GM12878 (cell line): Measurements from ENCODE around the gene ASB6.

Experiments
- ATF3 ChIP-seq: IDR thresholded peaks from 2 replicates; pipeline ENCODE4 v1.6.1; 2011; ENCODE audit warnings: low read depth, mild to moderate bottlenecking, low read length, moderate library complexity, borderline replicate concordance; ENCODE audit errors: extremely low read depth
- BCL11A ChIP-seq: IDR thresholded peaks from 2 replicates; pipeline ENCODE4 v1.6.1; 2011; ENCODE audit warnings: low read depth, low read length
- ETV6 ChIP-seq, 2 experiments: fragments of 450-650 bp in 1 of 2; IDR thresholded peaks in 1 of 2; conservative IDR thresholded peaks in 1 of 2; 2 replicates each; pipeline ENCODE4 v1.6.1; 2014; ENCODE audit warnings: antibody characterized with exemption in 1 of 2, borderline replicate concordance in 1 of 2, low read depth in 1 of 2, mild to moderate bottlenecking in 1 of 2, moderate library complexity in 1 of 2
- EZH2 ChIP-seq: IDR thresholded peaks from 2 replicates; pipeline ENCODE4 v1.6.1; 2012; ENCODE audit warnings: low read depth, mild to moderate bottlenecking, control low read depth, inconsistent platforms, low read length, borderline replicate concordance; ENCODE audit not compliant: control insufficient read depth
- FOXM1 ChIP-seq: IDR thresholded peaks from 2 replicates; pipeline ENCODE4 v1.6.1; 2012; ENCODE audit warnings: low read depth, mild to moderate bottlenecking, inconsistent platforms, low read length, moderate library complexity
- PKNOX1 ChIP-seq: fragments of 450-650 bp; IDR thresholded peaks from 2 replicates; pipeline ENCODE4 v1.6.1; 2016; ENCODE audit warnings: mild to moderate bottlenecking
- POLR2AphosphoS2 ChIP-seq: IDR thresholded peaks from 2 replicates; pipeline ENCODE4 v1.6.1; 2011; ENCODE audit warnings: low read depth, mild to moderate bottlenecking, low read length, improper control_type of control experiment, moderate library complexity
- POLR2AphosphoS5 ChIP-seq: IDR thresholded peaks from 2 replicates; pipeline ENCODE4 v1.6.1; 2011; ENCODE audit warnings: mild to moderate bottlenecking, low read length, inconsistent platforms
- SRF ChIP-seq, 2 experiments: IDR thresholded peaks; 2 replicates each; pipeline ENCODE4 v1.6.1; 2011; ENCODE audit warnings: low read depth in 2 of 2, low read length in 2 of 2, mild to moderate bottlenecking in 1 of 2, moderate library complexity in 1 of 2
- TAF1 ChIP-seq: IDR thresholded peaks from 2 replicates; pipeline ENCODE4 v1.6.1; 2011; ENCODE audit warnings: mild to moderate bottlenecking, low read depth, low read length, borderline replicate concordance
- ZNF217 ChIP-seq: fragments of 450-650 bp; IDR thresholded peaks from 2 replicates; pipeline ENCODE4 v1.6.1; 2017; ENCODE audit warnings: antibody characterized with exemption, mild to moderate bottlenecking
- TF ChIP-seq, protein P1 (sequence below), 3 experiments: IDR thresholded peaks in 2 of 3; conservative IDR thresholded peaks in 1 of 3; 2 replicates each; pipeline ENCODE4 v1.5.1; 2011; ENCODE audit warnings: low read depth in 3 of 3, low read length in 3 of 3, mild to moderate bottlenecking in 3 of 3, control low read depth in 2 of 3, moderate library complexity in 2 of 3, inconsistent platforms in 1 of 3, mixed read lengths in 1 of 3; ENCODE audit not compliant: control insufficient read depth in 2 of 3, insufficient read depth in 1 of 3; ENCODE audit errors: extremely low read depth in 1 of 3
- TF ChIP-seq, protein P2 (sequence below): fragments of 450-650 bp; formaldehyde crosslinking; IDR thresholded peaks from 2 replicates; pipeline ENCODE4 v1.4.0; 2020; ENCODE audit warnings: mild to moderate bottlenecking, moderate library complexity

GRCh38 chr9:129628709-129629108 lies 13.2 kb downstream of the ASB6 start:
- no peak for TF ChIP-seq ATF3
- TF ChIP-seq, protein P1, sequence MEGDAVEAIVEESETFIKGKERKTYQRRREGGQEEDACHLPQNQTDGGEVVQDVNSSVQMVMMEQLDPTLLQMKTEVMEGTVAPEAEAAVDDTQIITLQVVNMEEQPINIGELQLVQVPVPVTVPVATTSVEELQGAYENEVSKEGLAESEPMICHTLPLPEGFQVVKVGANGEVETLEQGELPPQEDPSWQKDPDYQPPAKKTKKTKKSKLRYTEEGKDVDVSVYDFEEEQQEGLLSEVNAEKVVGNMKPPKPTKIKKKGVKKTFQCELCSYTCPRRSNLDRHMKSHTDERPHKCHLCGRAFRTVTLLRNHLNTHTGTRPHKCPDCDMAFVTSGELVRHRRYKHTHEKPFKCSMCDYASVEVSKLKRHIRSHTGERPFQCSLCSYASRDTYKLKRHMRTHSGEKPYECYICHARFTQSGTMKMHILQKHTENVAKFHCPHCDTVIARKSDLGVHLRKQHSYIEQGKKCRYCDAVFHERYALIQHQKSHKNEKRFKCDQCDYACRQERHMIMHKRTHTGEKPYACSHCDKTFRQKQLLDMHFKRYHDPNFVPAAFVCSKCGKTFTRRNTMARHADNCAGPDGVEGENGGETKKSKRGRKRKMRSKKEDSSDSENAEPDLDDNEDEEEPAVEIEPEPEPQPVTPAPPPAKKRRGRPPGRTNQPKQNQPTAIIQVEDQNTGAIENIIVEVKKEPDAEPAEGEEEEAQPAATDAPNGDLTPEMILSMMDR (IDR thresholded peaks at IDR 0.05 in 2 of 3, conservative IDR thresholded peaks at IDR 0.05 in 1 of 3; ENCODE audit: control insufficient read depth in 2 of 3, extremely low read depth in 1 of 3, insufficient read depth in 1 of 3, low read depth in 3 of 3, low read length in 3 of 3) = 0 out of 6 replicates have a peak, but pooled peaks of 1 of the 3 experiments have one; percentile 11
- TF ChIP-seq TAF1 = no peak
- no peak for TF ChIP-seq ETV6 (conservative IDR thresholded peaks at IDR 0.05 in 1 of 2, IDR thresholded peaks at IDR 0.05 in 1 of 2; ENCODE audit: borderline replicate concordance in 1 of 2, low read depth in 1 of 2)
- no peak for TF ChIP-seq BCL11A
- no peak for TF ChIP-seq POLR2AphosphoS5
- no peak for TF ChIP-seq POLR2AphosphoS2
- no peak for TF ChIP-seq SRF (IDR thresholded peaks at IDR 0.05; ENCODE audit: low read depth in 2 of 2, low read length in 2 of 2)
- TF ChIP-seq, protein P2, sequence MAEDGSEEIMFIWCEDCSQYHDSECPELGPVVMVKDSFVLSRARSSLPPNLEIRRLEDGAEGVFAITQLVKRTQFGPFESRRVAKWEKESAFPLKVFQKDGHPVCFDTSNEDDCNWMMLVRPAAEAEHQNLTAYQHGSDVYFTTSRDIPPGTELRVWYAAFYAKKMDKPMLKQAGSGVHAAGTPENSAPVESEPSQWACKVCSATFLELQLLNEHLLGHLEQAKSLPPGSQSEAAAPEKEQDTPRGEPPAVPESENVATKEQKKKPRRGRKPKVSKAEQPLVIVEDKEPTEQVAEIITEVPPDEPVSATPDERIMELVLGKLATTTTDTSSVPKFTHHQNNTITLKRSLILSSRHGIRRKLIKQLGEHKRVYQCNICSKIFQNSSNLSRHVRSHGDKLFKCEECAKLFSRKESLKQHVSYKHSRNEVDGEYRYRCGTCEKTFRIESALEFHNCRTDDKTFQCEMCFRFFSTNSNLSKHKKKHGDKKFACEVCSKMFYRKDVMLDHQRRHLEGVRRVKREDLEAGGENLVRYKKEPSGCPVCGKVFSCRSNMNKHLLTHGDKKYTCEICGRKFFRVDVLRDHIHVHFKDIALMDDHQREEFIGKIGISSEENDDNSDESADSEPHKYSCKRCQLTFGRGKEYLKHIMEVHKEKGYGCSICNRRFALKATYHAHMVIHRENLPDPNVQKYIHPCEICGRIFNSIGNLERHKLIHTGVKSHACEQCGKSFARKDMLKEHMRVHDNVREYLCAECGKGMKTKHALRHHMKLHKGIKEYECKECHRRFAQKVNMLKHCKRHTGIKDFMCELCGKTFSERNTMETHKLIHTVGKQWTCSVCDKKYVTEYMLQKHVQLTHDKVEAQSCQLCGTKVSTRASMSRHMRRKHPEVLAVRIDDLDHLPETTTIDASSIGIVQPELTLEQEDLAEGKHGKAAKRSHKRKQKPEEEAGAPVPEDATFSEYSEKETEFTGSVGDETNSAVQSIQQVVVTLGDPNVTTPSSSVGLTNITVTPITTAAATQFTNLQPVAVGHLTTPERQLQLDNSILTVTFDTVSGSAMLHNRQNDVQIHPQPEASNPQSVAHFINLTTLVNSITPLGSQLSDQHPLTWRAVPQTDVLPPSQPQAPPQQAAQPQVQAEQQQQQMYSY (CRISPR knock-in tag) = no peak
- TF ChIP-seq FOXM1 = no peak
- no peak for TF ChIP-seq ZNF217
- TF ChIP-seq EZH2 = no peak
- no peak for TF ChIP-seq PKNOX1
